Endothelial cell of hepatic sinusoid (primary cell): Measurements from ENCODE around the gene PADI1.

ENCODE experiments used
- in situ Hi-C: cut with HindIII; loops from 2 replicates; pipeline ENCODE4 v1.10.0; 2017; ENCODE audit warnings: low sequenced_read_pairs

PADI1 gene

GRCh38 chr1:17195731-17196130 is 9.2 kb upstream of the PADI1 start:
- in situ Hi-C loops, result no loop called here

- in situ Hi-C loops, result no loop called here
Measured at GRCh38 chr1:17196496-17197185, 8.3 kb upstream of the PADI1 start.

GRCh38 chr1:17197696-17198095 is 7.2 kb upstream of the PADI1 start:
- in situ Hi-C loops, result no loop called here

- in situ Hi-C loops, result no loop called here
Measured at GRCh38 chr1:17198476-17199258, 6.3 kb upstream of the PADI1 start.

- in situ Hi-C loops, result no loop called here
Measured at GRCh38 chr1:17199267-17200044, 5.5 kb upstream of the PADI1 start.

- in situ Hi-C loops, result no loop called here
Measured at GRCh38 chr1:17200246-17200645, 4.7 kb upstream of the PADI1 start.

GRCh38 chr1:17200756-17201155 is 4.2 kb upstream of the PADI1 start:
- in situ Hi-C loops, result no loop called here

- in situ Hi-C loops, result no loop called here
Measured at GRCh38 chr1:17201201-17202021, 3.5 kb upstream of the PADI1 start.

GRCh38 chr1:17205652-17206051 is 724 bp downstream of the PADI1 start:
- in situ Hi-C loops, result no loop called here

- in situ Hi-C loops, result no loop called here
Measured at GRCh38 chr1:17206196-17206595, 1.3 kb downstream of the PADI1 start.

GRCh38 chr1:17207046-17207445 is 2.1 kb downstream of the PADI1 start:
- in situ Hi-C loops, result no loop called here

- in situ Hi-C loops, result no loop called here
Measured at GRCh38 chr1:17207540-17207939, 2.6 kb downstream of the PADI1 start.

GRCh38 chr1:17207966-17208418 is 3.1 kb downstream of the PADI1 start:
- in situ Hi-C loops, result no loop called here

GRCh38 chr1:17208546-17208945 is 3.6 kb downstream of the PADI1 start:
- in situ Hi-C loops, result no loop called here

GRCh38 chr1:17209430-17209829 is 4.5 kb downstream of the PADI1 start:
- in situ Hi-C loops, result no loop called here

GRCh38 chr1:17210176-17210575 is 5.2 kb downstream of the PADI1 start:
- in situ Hi-C loops, result no loop called here

GRCh38 chr1:17211377-17211776 is 6.4 kb downstream of the PADI1 start:
- in situ Hi-C loops, result no loop called here

GRCh38 chr1:17212009-17212408 is 7.1 kb downstream of the PADI1 start:
- in situ Hi-C loops, result no loop called here

GRCh38 chr1:17212487-17213121 is 7.7 kb downstream of the PADI1 start:
- in situ Hi-C loops, result no loop called here

GRCh38 chr1:17213148-17213781 is 8.3 kb downstream of the PADI1 start:
- in situ Hi-C loops, result no loop called here
